ENCODE results near the gene ATP6V1G3.

The ATP6V1G3 gene

DNA sequence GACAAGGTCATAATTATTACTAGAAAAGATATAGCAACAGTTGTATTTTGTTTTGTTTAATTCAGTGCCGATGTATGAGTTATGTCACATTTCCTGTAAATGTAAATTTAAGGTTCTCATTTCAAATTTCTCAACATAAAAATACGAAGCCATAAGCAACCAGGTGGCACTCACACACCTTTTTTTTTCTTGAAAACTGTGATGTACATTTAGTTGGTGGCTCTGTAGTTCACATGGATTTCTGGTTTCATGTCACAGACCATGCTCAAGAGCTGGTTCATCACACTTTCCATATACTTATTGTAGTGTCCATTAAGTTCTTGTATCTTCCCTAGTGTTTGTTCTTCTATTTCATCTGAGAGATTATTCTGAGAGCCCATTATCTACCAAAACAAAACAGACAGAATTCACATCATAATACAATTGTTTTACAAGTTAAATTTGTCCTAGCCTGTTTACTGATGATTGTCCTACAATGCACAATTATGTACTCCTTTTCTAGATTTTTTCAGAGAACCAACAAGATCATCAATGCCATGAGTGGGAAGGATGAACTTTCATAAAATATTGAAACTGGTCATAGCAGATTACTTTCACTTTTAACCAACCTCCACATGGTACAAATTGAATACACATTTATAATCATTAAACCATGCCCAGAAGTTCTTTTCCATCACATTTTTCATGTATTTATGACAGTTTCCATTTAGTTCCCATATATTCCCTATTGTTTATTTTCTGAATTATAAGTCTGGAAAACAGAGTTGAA lies 17.1 kb downstream of the ATP6V1G3 start:
- no peak overlapping the region for H3K27ac ChIP-seq
- no peak overlapping the region for H3K4me2 ChIP-seq (ENCODE audit: low read length)
- H2AFZ ChIP-seq = peak overlapping the region; percentile 33
- no peak for TF ChIP-seq CTCF (IDR thresholded peaks at IDR 0.05)
- H3K9ac ChIP-seq = no peak overlapping the region
- H3K4me1 ChIP-seq = no peaks in the 10 kb centered on the region
- H3K9me3 ChIP-seq (ENCODE audit: control insufficient read depth, low read length) = no peaks in the 10 kb centered on the region
- H3K27me3 ChIP-seq (ENCODE audit: control insufficient read depth, insufficient read depth, low read length) = no peaks in the 10 kb centered on the region
- no peak overlapping the region for H3K4me3 ChIP-seq (ENCODE audit: low read depth, low read length)
- H3K36me3 ChIP-seq (ENCODE audit: control insufficient read depth, insufficient read depth, low read length) = no peaks in the 10 kb centered on the region
- no peaks in the 10 kb centered on the region for H3K79me2 ChIP-seq

GRCh38 chr1:198520524-198521254 lies 19.8 kb downstream of the ATP6V1G3 start:
- no peak overlapping the region for H3K4me3 ChIP-seq (ENCODE audit: low read depth, low read length)
- H3K9ac ChIP-seq = no peak overlapping the region
- H3K4me1 ChIP-seq = no peaks in the 10 kb centered on the region
- TF ChIP-seq CTCF (IDR thresholded peaks at IDR 0.05) = no peak
- no peaks in the 10 kb centered on the region for H3K27me3 ChIP-seq (ENCODE audit: control insufficient read depth, insufficient read depth, low read length)
- no peaks in the 10 kb centered on the region for H3K79me2 ChIP-seq
- no peak overlapping the region for H2AFZ ChIP-seq
- H3K27ac ChIP-seq = no peak overlapping the region
- H3K36me3 ChIP-seq (ENCODE audit: control insufficient read depth, insufficient read depth, low read length) = no peaks in the 10 kb centered on the region
- no peak overlapping the region for H3K4me2 ChIP-seq (ENCODE audit: low read length)
- no peaks in the 10 kb centered on the region for H3K9me3 ChIP-seq (ENCODE audit: control insufficient read depth, low read length)

DNA sequence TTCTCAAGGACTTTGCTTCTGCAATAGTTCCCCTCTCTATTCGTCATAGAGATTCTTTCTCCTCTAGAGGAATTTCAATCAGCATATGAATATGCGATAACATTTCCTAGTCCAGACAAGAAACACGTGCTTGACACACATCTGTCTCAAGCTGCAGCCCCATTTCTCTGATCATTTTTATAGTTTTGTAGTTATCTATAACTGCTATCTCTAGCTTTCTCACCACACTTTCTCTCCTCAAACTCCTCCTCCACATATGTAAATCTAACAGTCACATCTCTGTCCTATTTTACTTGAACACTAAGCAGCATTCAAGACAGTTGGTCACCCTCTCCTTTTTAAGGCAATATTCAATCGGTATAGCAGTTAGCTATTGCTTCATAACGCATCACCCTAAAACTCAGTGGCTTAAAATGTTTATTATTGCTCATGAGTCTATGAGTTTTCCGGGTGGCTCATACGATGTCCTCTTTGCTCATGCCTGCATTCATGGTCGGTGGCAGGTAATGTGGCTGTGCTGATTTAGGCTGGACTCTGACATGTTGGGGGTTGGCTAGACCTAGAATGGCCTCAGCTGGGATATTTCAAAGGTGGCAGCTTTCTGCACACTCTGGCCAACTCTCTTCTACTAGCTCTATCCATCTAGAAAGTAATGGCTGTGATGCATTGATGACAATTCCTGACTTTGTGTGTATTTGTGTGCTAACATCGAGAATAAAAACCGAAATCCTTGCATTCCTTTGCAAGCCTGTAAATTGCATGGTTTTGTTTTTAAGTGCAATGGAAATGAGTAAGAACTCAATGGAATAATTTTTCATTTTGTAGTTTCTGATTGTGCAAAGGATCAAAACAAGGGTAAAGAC lies 20.6 kb downstream of the ATP6V1G3 start:
- Histone ChIP-seq H3K4me2 (ENCODE audit: low read length) (no peak overlapping the region), H3K4me3 (ENCODE audit: low read depth, low read length) (no peak overlapping the region), H3K79me2 (no peaks in the 10 kb centered on the region), H3K9me3 (ENCODE audit: control insufficient read depth, low read length) (no peaks in the 10 kb centered on the region), H3K36me3 (ENCODE audit: control insufficient read depth, insufficient read depth, low read length) (no peaks in the 10 kb centered on the region), H2AFZ (no peak overlapping the region), H3K4me1 (no peaks in the 10 kb centered on the region), H3K27ac (no peak overlapping the region), H3K27me3 (ENCODE audit: control insufficient read depth, insufficient read depth, low read length) (no peaks in the 10 kb centered on the region), H3K9ac (no peak overlapping the region)
- TF ChIP-seq CTCF (IDR thresholded peaks at IDR 0.05) = no peak

- TF ChIP-seq CTCF (IDR thresholded peaks at IDR 0.05) = no peak
- no peak overlapping the region for H2AFZ ChIP-seq
These were observed 22.8 kb downstream of the ATP6V1G3 start for GRCh38 chr1:198517623-198518199.

More at GRCh38 chr1:198517623-198518199, 22.8 kb downstream of the ATP6V1G3 start:
- H3K27me3 ChIP-seq (ENCODE audit: control insufficient read depth, insufficient read depth, low read length) = no peaks in the 10 kb centered on the region
- no peaks in the 10 kb centered on the region for H3K79me2 ChIP-seq
- H3K9me3 ChIP-seq (ENCODE audit: control insufficient read depth, low read length) = no peaks in the 10 kb centered on the region
- no peak overlapping the region for H3K4me2 ChIP-seq (ENCODE audit: low read length)
- no peak overlapping the region for H3K9ac ChIP-seq
- H3K27ac ChIP-seq = no peak overlapping the region
- no peaks in the 10 kb centered on the region for H3K4me1 ChIP-seq
- no peaks in the 10 kb centered on the region for H3K36me3 ChIP-seq (ENCODE audit: control insufficient read depth, insufficient read depth, low read length)
- no peak overlapping the region for H3K4me3 ChIP-seq (ENCODE audit: low read depth, low read length)

All from parathyroid adenoma (tissue), 2 donors.